ENCODE data around the gene ATL3.

The ATL3 gene

DNA sequence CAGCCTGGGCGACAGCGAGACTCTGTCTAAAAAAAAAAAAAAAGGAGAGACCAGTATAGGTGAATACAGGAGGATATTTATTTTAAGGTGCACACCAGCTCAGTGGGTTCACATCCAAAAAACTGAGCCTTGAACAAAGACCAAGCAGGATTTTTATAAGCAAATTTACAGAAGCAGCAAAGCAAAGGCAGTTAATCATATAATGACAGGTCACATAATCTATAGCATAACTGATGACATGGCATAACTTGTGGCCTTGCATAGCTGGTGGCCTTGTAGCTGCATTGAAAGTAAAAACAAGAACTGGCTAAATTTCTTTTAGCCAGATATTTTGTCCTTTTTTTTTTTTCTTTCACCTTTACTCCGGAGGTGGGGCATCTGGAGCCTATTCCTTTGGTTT, 54.2 kb downstream of the ATL3 start:
- TF ChIP-seq CTCF (IDR thresholded peaks at IDR 0.05): no peak
- Histone ChIP-seq H3K36me3 (no peaks in the 10 kb centered on the region), H3K27ac (no peak overlapping the region), H3K9me3 (no peaks in the 10 kb centered on the region), H3K4me1 (ENCODE audit: control insufficient read depth in 1 of 2, insufficient read depth in 1 of 2, low read depth in 1 of 2, low read length in 1 of 2) (peaks cover 20 to 29% of the 10 kb centered on the region in 2 experiments), H3K4me3 (ENCODE audit: low read depth in 1 of 2, low read length in 1 of 2) (no peak overlapping the region), H3K27me3 (peaks cover 41% of the 10 kb centered on the region)

DNA sequence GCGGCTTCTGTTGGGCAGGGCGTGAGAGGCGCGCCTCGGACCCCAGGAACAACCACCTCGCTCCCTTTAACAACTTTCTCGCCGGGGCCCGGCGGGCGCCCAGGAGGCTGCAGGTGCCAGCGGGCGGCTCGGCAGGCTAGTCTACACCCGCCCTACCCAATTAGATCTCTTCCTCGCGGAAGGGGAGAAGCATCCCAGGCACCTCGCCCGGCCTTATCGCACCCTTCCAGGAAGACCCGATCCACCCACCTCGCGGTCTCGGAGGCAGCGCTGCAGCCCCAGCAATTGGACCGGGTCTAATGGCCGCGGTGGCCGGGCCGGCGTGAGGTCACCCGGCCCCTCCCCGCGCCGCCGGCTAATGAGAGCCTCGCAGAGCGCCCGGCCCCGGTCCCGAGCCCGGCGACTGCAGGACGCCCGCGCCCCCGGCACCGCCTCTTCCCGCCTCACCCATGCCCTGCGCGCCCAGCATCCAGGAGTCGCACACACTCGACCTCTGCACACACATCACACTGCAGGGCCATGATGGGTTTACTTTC, 57.0 kb downstream of the ATL3 start, which contains the start of gene PLAAT3:
TSS of gene PLAAT3 (minus strand) at position 298 of the 536 bp plus-strand sequence. CDS start 419 bp downstream, outside the sequence.
- Histone ChIP-seq H3K4me1 (ENCODE audit: control insufficient read depth in 1 of 2, insufficient read depth in 1 of 2, low read depth in 1 of 2, low read length in 1 of 2) (peaks cover 11 to 15% of the 10 kb centered on the region in 2 experiments), H3K27ac (no peak within 1 kb of the TSS), H3K27me3 (peaks cover 66% of the 10 kb centered on the region), H3K4me3 (ENCODE audit: low read depth in 1 of 2, low read length in 1 of 2) (peak within 1 kb of the TSS; percentile 17 to 41), H3K36me3 (no peaks in the 10 kb centered on the region), H3K9me3 (no peaks in the 10 kb centered on the region)
- no peak for TF ChIP-seq CTCF (IDR thresholded peaks at IDR 0.05)

GRCh38 chr11:63613517-63614135, 57.5 kb downstream of the ATL3 start:
- peaks cover 67% of the 10 kb centered on the region for H3K27me3 ChIP-seq
- H3K27ac ChIP-seq: no peak overlapping the region
- peak overlapping the region in 1 of 2 experiments; percentile 41 for H3K4me3 ChIP-seq (ENCODE audit: low read depth in 1 of 2, low read length in 1 of 2)
- H3K9me3 ChIP-seq: no peaks in the 10 kb centered on the region
- H3K36me3 ChIP-seq: no peaks in the 10 kb centered on the region
- H3K4me1 ChIP-seq (ENCODE audit: control insufficient read depth in 1 of 2, insufficient read depth in 1 of 2, low read depth in 1 of 2, low read length in 1 of 2): peaks cover 11 to 15% of the 10 kb centered on the region in 2 experiments
- no peak for TF ChIP-seq CTCF (IDR thresholded peaks at IDR 0.05)

- Histone ChIP-seq H3K9me3 (no peaks in the 10 kb centered on the region), H3K4me1 (ENCODE audit: control insufficient read depth in 1 of 2, insufficient read depth in 1 of 2, low read depth in 1 of 2, low read length in 1 of 2) (peaks cover 11 to 15% of the 10 kb centered on the region in 2 experiments), H3K27me3 (peaks cover 67% of the 10 kb centered on the region), H3K4me3 (ENCODE audit: low read depth in 1 of 2, low read length in 1 of 2) (no peak overlapping the region), H3K27ac (no peak overlapping the region), H3K36me3 (no peaks in the 10 kb centered on the region)
- no peak for TF ChIP-seq CTCF (IDR thresholded peaks at IDR 0.05)
Measured at GRCh38 chr11:63612181-63612580, 59.0 kb downstream of the ATL3 start.

DNA sequence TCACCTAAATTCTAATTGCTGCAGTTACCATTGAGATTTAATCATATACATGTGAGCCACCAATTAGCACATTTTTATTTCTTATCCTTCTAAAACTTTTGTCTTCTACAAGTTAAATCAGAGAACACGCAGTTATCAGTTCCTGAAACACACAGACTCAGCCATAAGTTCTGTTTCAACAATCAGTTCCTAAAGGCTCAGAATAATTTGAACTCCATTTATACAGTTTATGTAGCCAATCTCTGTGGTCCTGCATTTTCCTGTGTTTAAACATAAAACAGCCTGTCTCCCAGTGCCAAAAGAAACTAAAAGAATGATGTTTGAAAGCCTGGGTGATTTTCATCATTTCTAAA, 59.8 kb downstream of the ATL3 start:
- Histone ChIP-seq H3K36me3 (no peaks in the 10 kb centered on the region), H3K4me1 (ENCODE audit: control insufficient read depth in 1 of 2, insufficient read depth in 1 of 2, low read depth in 1 of 2, low read length in 1 of 2) (peaks cover 11 to 15% of the 10 kb centered on the region in 2 experiments), H3K27ac (no peak overlapping the region), H3K4me3 (ENCODE audit: low read depth in 1 of 2, low read length in 1 of 2) (no peak overlapping the region), H3K27me3 (peaks cover 67% of the 10 kb centered on the region), H3K9me3 (no peaks in the 10 kb centered on the region)
- TF ChIP-seq CTCF (IDR thresholded peaks at IDR 0.05): no peak
